ENCODE results near the gene FDXACB1. TPM values are rescaled to one million over a fixed set of nuclear protein-coding genes. Genes with fewer than 3 reads are reported as not detected.

Gene FDXACB1
- total RNA-seq, 1 donor from 2014 or later, result 1.9 TPM

GRCh38 chr11:111860257-111860656 lies 18.7 kb downstream of the FDXACB1 start:
- no peaks in the 10 kb centered on the region for H3K27me3 ChIP-seq
- intact Hi-C loops (cut with DNase I), result no loop called here
- no peaks in the 10 kb centered on the region for H3K9me3 ChIP-seq
- no peak overlapping the region for H3K4me3 ChIP-seq
- TF ChIP-seq CTCF (IDR thresholded peaks at IDR 0.05), result no peak
- H3K4me1 ChIP-seq, result no peaks in the 10 kb centered on the region
- ATAC-seq, result no peak
- H3K36me3 ChIP-seq, result peaks cover 81% of the 10 kb centered on the region
- no peak overlapping the region for H3K27ac ChIP-seq
- no peak for DNase-seq

- no peak overlapping the region for H3K4me3 ChIP-seq
- no peak for ATAC-seq
- no peaks in the 10 kb centered on the region for H3K4me1 ChIP-seq
- H3K27me3 ChIP-seq, result no peaks in the 10 kb centered on the region
- intact Hi-C loops (cut with DNase I), result no loop called here
- no peak for DNase-seq
- H3K27ac ChIP-seq, result no peak overlapping the region
- H3K36me3 ChIP-seq, result peaks cover 76% of the 10 kb centered on the region
- no peaks in the 10 kb centered on the region for H3K9me3 ChIP-seq
- no peak for TF ChIP-seq CTCF (IDR thresholded peaks at IDR 0.05)
Observed at GRCh38 chr11:111855506-111855905, 23.5 kb downstream of the FDXACB1 start.

GRCh38 chr11:111852103-111852502 lies 26.9 kb downstream of the FDXACB1 start:
- no peaks in the 10 kb centered on the region for H3K4me1 ChIP-seq

GRCh38 chr11:111851636-111852035 lies 27.3 kb downstream of the FDXACB1 start:
- ATAC-seq, result peak; percentile 41
- peak; percentile 34 for TF ChIP-seq CTCF (IDR thresholded peaks at IDR 0.05)
- DNase-seq, result no peak
- Histone ChIP-seq H3K4me3 (no peak overlapping the region), H3K27me3 (no peaks in the 10 kb centered on the region), H3K36me3 (peaks cover 63% of the 10 kb centered on the region), H3K9me3 (no peaks in the 10 kb centered on the region), H3K27ac (no peak overlapping the region), H3K4me1 (no peaks in the 10 kb centered on the region)
- intact Hi-C loops (cut with DNase I), result no loop called here

More at GRCh38 chr11:111852103-111852502, 26.9 kb downstream of the FDXACB1 start:
- no peak for TF ChIP-seq CTCF (IDR thresholded peaks at IDR 0.05)
- peaks cover 67% of the 10 kb centered on the region for H3K36me3 ChIP-seq
- intact Hi-C loops (cut with DNase I), result no loop called here
- no peaks in the 10 kb centered on the region for H3K9me3 ChIP-seq
- H3K27me3 ChIP-seq, result no peaks in the 10 kb centered on the region
- ATAC-seq (no peak), DNase-seq (no peak)
- H3K4me3 ChIP-seq, result no peak overlapping the region
- no peak overlapping the region for H3K27ac ChIP-seq

GRCh38 chr11:111851067-111851466 lies 27.9 kb downstream of the FDXACB1 start:
- no peak overlapping the region for H3K4me3 ChIP-seq

More at GRCh38 chr11:111851067-111851466, 27.9 kb downstream of the FDXACB1 start:
- Histone ChIP-seq H3K9me3 (no peaks in the 10 kb centered on the region), H3K36me3 (peaks cover 65% of the 10 kb centered on the region), H3K4me1 (no peaks in the 10 kb centered on the region), H3K27me3 (no peaks in the 10 kb centered on the region), H3K27ac (no peak overlapping the region)
- no peak for TF ChIP-seq CTCF (IDR thresholded peaks at IDR 0.05)
- DNase-seq, result no peak
- ATAC-seq, result no peak
- intact Hi-C loops (cut with DNase I), result no loop called here
